Activated naive CD4-positive, alpha-beta T cell treated with anti-CD3 and anti-CD28 coated beads for 36 hours (primary cell): ENCODE results near the gene TTLL5. TPM values are rescaled to one million over a fixed set of nuclear protein-coding genes. Genes with fewer than 3 reads are reported as not detected.

Source experiments
- CTCF ChIA-PET: fragments of 350-600 bp; sonication (Branson Sonifier 250); formaldehyde crosslinking; loops from one replicate; lab custom pipeline; 2021; ENCODE audit warnings: antibody characterized with exemption; lab: Charles Lee
- DNase-seq: peaks from one replicate; pipeline ENCODE4 v3.0.0-alpha.2; 2020
- H3K27ac Mint-ChIP-seq: one replicate; pipeline ENCODE4 v1.8.0; 2021; ENCODE audit warnings: mild to moderate bottlenecking, mixed read lengths
- H3K27me3 Mint-ChIP-seq: one replicate; pipeline ENCODE4 v1.8.0; 2021; ENCODE audit warnings: low read depth, mixed read lengths
- H3K36me3 Mint-ChIP-seq: one replicate; pipeline ENCODE4 v1.8.0; 2021; ENCODE audit warnings: low read depth, mixed read lengths
- H3K4me1 Mint-ChIP-seq: one replicate; pipeline ENCODE4 v1.8.0; 2021; ENCODE audit warnings: low read depth, mixed read lengths
- H3K4me3 Mint-ChIP-seq: one replicate; pipeline ENCODE4 v1.8.0; 2021; ENCODE audit warnings: mild to moderate bottlenecking, moderate library complexity, mixed read lengths
- H3K9me3 Mint-ChIP-seq: one replicate; pipeline ENCODE4 v1.8.0; 2021; ENCODE audit warnings: mixed read lengths
- intact Hi-C: fragments of 100-400 bp; cut with micrococcal nuclease; formaldehyde crosslinking; loops from one replicate; pipeline ENCODE4 v1.15.1; 2023
- total RNA-seq, 2 experiments: library from RNA; stranded (reverse); gene quantifications; one replicate each; pipeline ENCODE4 v1.2.3, GENCODE V29; 2021

Gene TTLL5
- total RNA-seq, 2 experiments from 2014 or later: 23.8 to 25.1 TPM

- H3K36me3 Mint-ChIP-seq: peaks cover 49% of the 10 kb centered on the region
- CTCF ChIA-PET: no interaction called here
- no peaks in the 10 kb centered on the region for H3K9me3 Mint-ChIP-seq
- intact Hi-C loops: no loop called here
- no peaks in the 10 kb centered on the region for H3K4me1 Mint-ChIP-seq
- H3K27ac Mint-ChIP-seq: no peak overlapping the region
- H3K27me3 Mint-ChIP-seq: no peaks in the 10 kb centered on the region
- H3K4me3 Mint-ChIP-seq: no peak overlapping the region
- no peak for DNase-seq
Observed at GRCh38 chr14:75783602-75784313, 122.7 kb downstream of the TTLL5 start.

- no peak overlapping the region for H3K27ac Mint-ChIP-seq
- intact Hi-C loops: no loop called here
- no peaks in the 10 kb centered on the region for H3K4me1 Mint-ChIP-seq
- DNase-seq: no peak
- no peaks in the 10 kb centered on the region for H3K9me3 Mint-ChIP-seq
- no peaks in the 10 kb centered on the region for H3K27me3 Mint-ChIP-seq
- CTCF ChIA-PET: no interaction called here
- peaks cover 51% of the 10 kb centered on the region for H3K36me3 Mint-ChIP-seq
- H3K4me3 Mint-ChIP-seq: no peak overlapping the region
Observed at GRCh38 chr14:75784314-75784686, 123.3 kb downstream of the TTLL5 start.

- CTCF ChIA-PET: interaction anchor here (1.7 kb wide), 1 partner anchor 113 kb away, joined by 6 read pairs; no protein-coding TSS in a partner anchor
- intact Hi-C loops: no loop called here
Observed at GRCh38 chr14:75793806-75794205, 132.8 kb downstream of the TTLL5 start.

GRCh38 chr14:75794615-75795038, 133.6 kb downstream of the TTLL5 start:
- no peak overlapping the region for H3K27ac Mint-ChIP-seq
- H3K9me3 Mint-ChIP-seq: peaks cover 24% of the 10 kb centered on the region
- intact Hi-C loops: no loop called here
- DNase-seq: no peak
- H3K27me3 Mint-ChIP-seq: no peaks in the 10 kb centered on the region
- no peaks in the 10 kb centered on the region for H3K4me1 Mint-ChIP-seq
- H3K36me3 Mint-ChIP-seq: peaks cover 40% of the 10 kb centered on the region
- CTCF ChIA-PET: interaction anchor here (1.3 to 1.7 kb wide), 2 partner anchors 86 to 112 kb away, joined by 4 to 6 read pairs; no protein-coding TSS in a partner anchor
- H3K4me3 Mint-ChIP-seq: no peak overlapping the region

More at GRCh38 chr14:75793806-75794205, 132.8 kb downstream of the TTLL5 start:
- Mint-ChIP-seq H3K36me3 (peaks cover 34% of the 10 kb centered on the region), H3K4me3 (no peak overlapping the region), H3K9me3 (peaks cover 16% of the 10 kb centered on the region), H3K27ac (no peak overlapping the region), H3K27me3 (no peaks in the 10 kb centered on the region), H3K4me1 (no peaks in the 10 kb centered on the region)
- DNase-seq: no peak

GRCh38 chr14:75800792-75801191, 139.7 kb downstream of the TTLL5 start:
- peaks cover 27% of the 10 kb centered on the region for H3K9me3 Mint-ChIP-seq
- CTCF ChIA-PET: interaction anchor here (0.6 kb wide), 1 partner anchor 12 kb away, joined by 3 read pairs; no protein-coding TSS in a partner anchor
- no peaks in the 10 kb centered on the region for H3K4me1 Mint-ChIP-seq
- no peak for DNase-seq
- no peak overlapping the region for H3K4me3 Mint-ChIP-seq
- no peaks in the 10 kb centered on the region for H3K27me3 Mint-ChIP-seq
- H3K36me3 Mint-ChIP-seq: peaks cover 45% of the 10 kb centered on the region
- intact Hi-C loops: no loop called here
- no peak overlapping the region for H3K27ac Mint-ChIP-seq

GRCh38 chr14:75802486-75802885, 141.4 kb downstream of the TTLL5 start:
- DNase-seq: no peak
- no peaks in the 10 kb centered on the region for H3K27me3 Mint-ChIP-seq
- H3K4me3 Mint-ChIP-seq: no peak overlapping the region
- H3K36me3 Mint-ChIP-seq: peaks cover 36% of the 10 kb centered on the region
- H3K9me3 Mint-ChIP-seq: peaks cover 20% of the 10 kb centered on the region
- H3K27ac Mint-ChIP-seq: no peak overlapping the region
- intact Hi-C loops: no loop called here
- CTCF ChIA-PET: no interaction called here
- no peaks in the 10 kb centered on the region for H3K4me1 Mint-ChIP-seq

- no peaks in the 10 kb centered on the region for H3K27me3 Mint-ChIP-seq
- DNase-seq: no peak
- H3K9me3 Mint-ChIP-seq: peaks cover 13% of the 10 kb centered on the region
- intact Hi-C loops: no loop called here
- peaks cover 24% of the 10 kb centered on the region for H3K36me3 Mint-ChIP-seq
- no peak overlapping the region for H3K27ac Mint-ChIP-seq
- H3K4me3 Mint-ChIP-seq: no peak overlapping the region
- no peaks in the 10 kb centered on the region for H3K4me1 Mint-ChIP-seq
- CTCF ChIA-PET: interaction anchor here (0.7 kb wide), 1 partner anchor 23 kb away, joined by 4 read pairs; no protein-coding TSS in a partner anchor
Observed at GRCh38 chr14:75803765-75804164, 142.7 kb downstream of the TTLL5 start.

- Mint-ChIP-seq H3K36me3 (peaks cover 15% of the 10 kb centered on the region), H3K27me3 (no peaks in the 10 kb centered on the region), H3K4me3 (no peak overlapping the region), H3K4me1 (no peaks in the 10 kb centered on the region), H3K9me3 (peaks cover 4% of the 10 kb centered on the region), H3K27ac (no peak overlapping the region)
- no peak for DNase-seq
- CTCF ChIA-PET: interaction anchor here (0.7 kb wide), 1 partner anchor 22 kb away, joined by 4 read pairs; no protein-coding TSS in a partner anchor
- intact Hi-C loops: no loop called here
Observed at GRCh38 chr14:75804570-75805275, 143.7 kb downstream of the TTLL5 start.

- H3K4me1 Mint-ChIP-seq: no peaks in the 10 kb centered on the region
- H3K9me3 Mint-ChIP-seq: no peaks in the 10 kb centered on the region
- peaks cover 12% of the 10 kb centered on the region for H3K36me3 Mint-ChIP-seq
- no peak for DNase-seq
- H3K27me3 Mint-ChIP-seq: no peaks in the 10 kb centered on the region
- no peak overlapping the region for H3K27ac Mint-ChIP-seq
- CTCF ChIA-PET: no interaction called here
- intact Hi-C loops: no loop called here
- no peak overlapping the region for H3K4me3 Mint-ChIP-seq
Observed at GRCh38 chr14:75805646-75806045, 144.6 kb downstream of the TTLL5 start.

GRCh38 chr14:75806352-75806832, 145.3 kb downstream of the TTLL5 start:
- Mint-ChIP-seq H3K4me1 (no peaks in the 10 kb centered on the region), H3K9me3 (no peaks in the 10 kb centered on the region), H3K4me3 (no peak overlapping the region), H3K27me3 (no peaks in the 10 kb centered on the region), H3K36me3 (peaks cover 12% of the 10 kb centered on the region), H3K27ac (no peak overlapping the region)
- intact Hi-C loops: no loop called here
- no peak for DNase-seq
- CTCF ChIA-PET: no interaction called here

GRCh38 chr14:75807667-75808360, 146.8 kb downstream of the TTLL5 start:
- H3K27ac Mint-ChIP-seq: no peak overlapping the region
- intact Hi-C loops: no loop called here
- peaks cover 15% of the 10 kb centered on the region for H3K36me3 Mint-ChIP-seq
- H3K4me3 Mint-ChIP-seq: no peak overlapping the region
- CTCF ChIA-PET: no interaction called here
- no peaks in the 10 kb centered on the region for H3K4me1 Mint-ChIP-seq
- DNase-seq: no peak
- H3K27me3 Mint-ChIP-seq: no peaks in the 10 kb centered on the region
- H3K9me3 Mint-ChIP-seq: no peaks in the 10 kb centered on the region

- intact Hi-C loops: no loop called here
- H3K9me3 Mint-ChIP-seq: no peaks in the 10 kb centered on the region
- H3K27ac Mint-ChIP-seq: no peak overlapping the region
Observed at GRCh38 chr14:75811136-75811829, 150.2 kb downstream of the TTLL5 start.

More at GRCh38 chr14:75811136-75811829, 150.2 kb downstream of the TTLL5 start:
- CTCF ChIA-PET: interaction anchor here (0.6 kb wide), 1 partner anchor 18 kb away, joined by 3 read pairs; no protein-coding TSS in a partner anchor
- DNase-seq: no peak
- peaks cover 8% of the 10 kb centered on the region for H3K36me3 Mint-ChIP-seq
- no peak overlapping the region for H3K4me3 Mint-ChIP-seq
- H3K4me1 Mint-ChIP-seq: no peaks in the 10 kb centered on the region
- no peaks in the 10 kb centered on the region for H3K27me3 Mint-ChIP-seq
